ENCODE results near the gene GCC1.

DNA sequence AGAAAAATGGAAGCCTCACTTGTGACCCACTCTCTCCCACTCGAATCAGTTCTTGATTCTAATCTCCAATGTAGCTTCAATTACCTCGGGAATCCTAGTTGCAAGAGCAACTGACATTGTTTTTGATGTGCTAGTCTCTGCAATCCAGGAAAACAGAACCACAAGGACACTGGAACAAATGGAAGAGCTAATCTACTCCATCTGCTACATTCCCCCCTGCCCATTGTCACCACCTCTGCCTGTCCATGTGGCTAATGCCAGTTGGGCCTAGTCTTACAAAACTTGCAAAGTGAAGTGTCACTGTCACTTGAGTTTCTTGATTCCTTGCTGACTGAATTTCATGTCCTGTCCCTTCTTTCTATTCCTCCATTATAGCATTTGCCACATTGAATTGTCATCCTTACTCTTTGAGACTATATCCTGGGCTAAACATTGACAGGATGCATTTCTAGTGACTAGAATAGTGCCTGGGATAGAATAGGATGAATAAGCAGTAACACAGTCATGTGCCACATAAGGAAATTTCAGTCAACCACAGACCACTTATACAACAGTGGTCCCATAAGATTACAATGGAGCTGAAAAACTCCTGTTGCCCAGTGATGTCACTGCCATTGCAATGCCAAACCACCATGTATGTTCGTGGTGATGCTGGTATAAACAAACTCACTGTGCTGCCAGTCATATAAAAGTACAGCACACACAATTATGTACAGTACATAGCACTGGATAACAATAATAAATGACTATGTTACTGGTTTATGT lies 13.5 kb downstream of the GCC1 start:
- TF ChIP-seq CTCF (IDR thresholded peaks at IDR 0.05) (no peak), EP300 (IDR thresholded peaks at IDR 0.05) (no peak), POLR2A (IDR thresholded peaks at IDR 0.05) (no peak)
